ENCODE data around the gene ARVCF.

The ARVCF gene

DNA sequence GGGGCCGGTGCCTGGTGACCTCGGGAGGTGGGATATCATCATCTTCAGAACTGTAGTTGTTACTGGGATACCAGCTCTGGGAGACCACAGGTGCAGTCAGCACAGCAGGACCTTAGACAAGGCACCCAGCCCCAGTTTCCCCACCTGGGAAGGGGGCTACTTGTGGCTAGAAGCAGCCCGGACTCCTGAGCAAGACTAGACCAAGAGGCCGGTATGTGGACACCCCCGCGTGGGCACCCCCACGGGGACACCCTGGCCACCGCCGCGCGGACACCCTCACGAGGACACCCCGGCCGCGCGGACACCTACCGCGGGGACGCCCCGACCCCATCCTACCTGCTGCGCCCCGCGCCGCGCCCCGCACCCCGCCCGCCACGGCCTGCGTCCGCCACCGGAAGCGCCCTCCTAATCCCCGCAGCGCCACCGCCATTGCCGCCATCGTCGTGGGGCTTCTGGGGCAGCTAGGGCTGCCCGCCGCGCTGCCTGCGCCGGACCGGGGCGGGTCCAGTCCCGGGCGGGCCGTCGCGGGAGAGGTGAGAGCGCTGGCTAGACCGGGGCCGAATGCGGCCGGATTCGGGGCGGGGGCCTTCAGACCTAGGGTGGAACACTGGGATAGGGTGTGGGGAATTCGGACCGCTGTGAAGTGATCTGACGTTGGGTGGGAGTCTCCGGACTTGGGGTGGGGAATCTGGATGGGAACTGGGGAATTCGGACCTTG, 75.1 kb downstream of the ARVCF start, which contains the start of the genes COMT and TXNRD2 (continued):
- no peak; the same call in 1 of the 2 replicates for TF ChIP-seq SP2 (tag by site-specific recombination; IDR thresholded peaks at IDR 0.05)
- no peak for TF ChIP-seq ZNF354C (tag by site-specific recombination; IDR thresholded peaks at IDR 0.05; ENCODE audit: borderline replicate concordance, low read depth)
- TF ChIP-seq ZIC2 (tag by site-specific recombination; IDR thresholded peaks at IDR 0.05), result peak; percentile 32; the same call in 1 of the 2 replicates
- TF ChIP-seq ZNF837 (tag by site-specific recombination; IDR thresholded peaks at IDR 0.05), result no peak
- no peak for TF ChIP-seq TRIM28 (IDR thresholded peaks at IDR 0.05; ENCODE audit: borderline replicate concordance, low read length)

GRCh38 chr22:19940536-19941364, 75.9 kb downstream of the ARVCF start:
- peaks cover 4% of the 10 kb centered on the region; the same call in 1 of the 2 replicates for H3K4me1 ChIP-seq (ENCODE audit: control insufficient read depth, insufficient read depth, low read length)
- TF ChIP-seq ZNF629 (tag by site-specific recombination; IDR thresholded peaks at IDR 0.05), result no peak
- TF ChIP-seq ZNF843 (tag by site-specific recombination; IDR thresholded peaks at IDR 0.05), result no peak
- TF ChIP-seq ZNF202 (tag by site-specific recombination; IDR thresholded peaks at IDR 0.05; ENCODE audit: borderline replicate concordance), result no peak
- TF ChIP-seq KLF10 (tag by site-specific recombination; IDR thresholded peaks at IDR 0.05), result no peak
- TF ChIP-seq GLIS2 (tag by site-specific recombination; IDR thresholded peaks at IDR 0.05), result peak; percentile 45; the same call in 1 of the 2 replicates
- no peak for TF ChIP-seq ZNF670 (tag by site-specific recombination; IDR thresholded peaks at IDR 0.05; ENCODE audit: low read depth)
- no peak for TF ChIP-seq ZNF48 (tag by site-specific recombination; IDR thresholded peaks at IDR 0.05)
- TF ChIP-seq ZNF473 (tag by site-specific recombination; IDR thresholded peaks at IDR 0.05), result no peak
- TF ChIP-seq ZNF211 (tag by site-specific recombination; IDR thresholded peaks at IDR 0.05; ENCODE audit: low read depth), result no peak
- TF ChIP-seq ZNF146 (tag by site-specific recombination; IDR thresholded peaks at IDR 0.05), result no peak
- TF ChIP-seq SCRT1 (tag by site-specific recombination; IDR thresholded peaks at IDR 0.05; ENCODE audit: borderline replicate concordance), result 0 out of 2 replicates have a peak, but pooled peaks have one; percentile 32
- TF ChIP-seq MYNN (tag by site-specific recombination; IDR thresholded peaks at IDR 0.05; ENCODE audit: borderline replicate concordance), result no peak
- TF ChIP-seq, protein P1, sequence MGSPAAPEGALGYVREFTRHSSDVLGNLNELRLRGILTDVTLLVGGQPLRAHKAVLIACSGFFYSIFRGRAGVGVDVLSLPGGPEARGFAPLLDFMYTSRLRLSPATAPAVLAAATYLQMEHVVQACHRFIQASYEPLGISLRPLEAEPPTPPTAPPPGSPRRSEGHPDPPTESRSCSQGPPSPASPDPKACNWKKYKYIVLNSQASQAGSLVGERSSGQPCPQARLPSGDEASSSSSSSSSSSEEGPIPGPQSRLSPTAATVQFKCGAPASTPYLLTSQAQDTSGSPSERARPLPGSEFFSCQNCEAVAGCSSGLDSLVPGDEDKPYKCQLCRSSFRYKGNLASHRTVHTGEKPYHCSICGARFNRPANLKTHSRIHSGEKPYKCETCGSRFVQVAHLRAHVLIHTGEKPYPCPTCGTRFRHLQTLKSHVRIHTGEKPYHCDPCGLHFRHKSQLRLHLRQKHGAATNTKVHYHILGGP (tag by site-specific recombination; IDR thresholded peaks at IDR 0.05), result no peak
- no peak for TF ChIP-seq ZNF112 (tag by site-specific recombination; IDR thresholded peaks at IDR 0.05)
- TF ChIP-seq ZFP69B (tag by site-specific recombination; IDR thresholded peaks at IDR 0.05), result no peak
- no peak for TF ChIP-seq ZNF792 (tag by site-specific recombination; IDR thresholded peaks at IDR 0.05)
- TF ChIP-seq ZNF529 (tag by site-specific recombination; IDR thresholded peaks at IDR 0.05; ENCODE audit: insufficient replicate concordance), result no peak
- peak; percentile 57 for TF ChIP-seq SCRT2 (tag by site-specific recombination; IDR thresholded peaks at IDR 0.05)
- no peak for TF ChIP-seq ZNF645 (tag by site-specific recombination; IDR thresholded peaks at IDR 0.05)
- no peak for TF ChIP-seq ZNF184 (tag by site-specific recombination; IDR thresholded peaks at IDR 0.05)
- TF ChIP-seq ZBTB26 (tag by site-specific recombination; optimal IDR thresholded peaks at IDR 0.05), result no peak
- TF ChIP-seq ZIC2 (tag by site-specific recombination; IDR thresholded peaks at IDR 0.05), result no peak
- TF ChIP-seq ZNF311 (tag by site-specific recombination; IDR thresholded peaks at IDR 0.05; ENCODE audit: borderline replicate concordance), result no peak
- no peak for TF ChIP-seq ZNF514 (tag by site-specific recombination; IDR thresholded peaks at IDR 0.05)
- no peak for TF ChIP-seq TRIM28 (IDR thresholded peaks at IDR 0.05; ENCODE audit: borderline replicate concordance, low read length)
- no peak for TF ChIP-seq ZNF16 (tag by site-specific recombination; IDR thresholded peaks at IDR 0.05; ENCODE audit: low read depth)
- peak overlapping the region; percentile 79 for H3K4me3 ChIP-seq (ENCODE audit: low read depth, low read length)
- ChIA-PET POLR2A (interaction anchor here (1.1 kb wide), 1 partner anchor 217 kb away, joined by 4 read pairs; no protein-coding TSS in a partner anchor), CTCF (interaction anchor here (0.6 to 4.5 kb wide), 3 partner anchors 13 to 220 kb away, joined by 4 to 33 read pairs (median 7); no protein-coding TSS in a partner anchor)
- peak overlapping the region; percentile 81 for H3K27ac ChIP-seq (ENCODE audit: extremely low read depth, low read depth, low read length)
- peaks cover 0 to 3% of the 10 kb centered on the region in 2 experiments; a peak in 1 of 3 replicates for H3K36me3 ChIP-seq (ENCODE audit: control insufficient read depth in 2 of 2, insufficient read depth in 1 of 2, low read length in 2 of 2)
- H3K9me3 ChIP-seq (ENCODE audit: control insufficient read depth, insufficient read depth, low read depth, low read length), result no peaks in the 10 kb centered on the region
